ENCODE data around the gene ESYT2. TPM values are rescaled to one million over a fixed set of nuclear protein-coding genes. Genes with fewer than 3 reads are reported as not detected.

The ESYT2 gene
- total RNA-seq, 1 donor from 2014 or later: 31.8 TPM

DNA sequence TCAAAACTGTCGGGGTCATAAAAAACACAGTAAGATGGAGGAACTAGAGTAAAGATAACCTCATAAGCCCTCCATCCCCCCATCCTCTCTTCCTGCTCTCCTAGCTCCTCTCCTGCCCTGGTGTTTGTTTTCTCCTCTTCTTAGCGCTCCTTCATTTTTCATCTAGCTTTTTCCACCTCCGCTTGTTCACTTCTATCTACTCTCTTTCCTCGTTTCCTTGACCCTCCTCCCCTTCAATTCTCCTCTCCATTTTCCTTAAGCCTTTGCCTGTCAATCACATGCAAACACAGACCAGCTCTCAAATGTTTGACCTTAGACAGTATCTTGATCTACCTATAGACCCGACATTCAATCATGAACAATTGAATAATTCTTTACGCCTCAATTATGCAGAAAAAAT, 134.7 kb downstream of the ESYT2 start:
- Mint-ChIP-seq H3K27ac (ENCODE audit: unreplicated experiment) (no peak overlapping the region), H3K27me3 (ENCODE audit: unreplicated experiment) (no peaks in the 10 kb centered on the region), H3K4me3 (ENCODE audit: unreplicated experiment) (no peak overlapping the region), H3K4me1 (ENCODE audit: unreplicated experiment) (no peaks in the 10 kb centered on the region), H3K9me3 (ENCODE audit: unreplicated experiment) (no peaks in the 10 kb centered on the region), H3K36me3 (ENCODE audit: low read depth, unreplicated experiment) (peaks cover 17% of the 10 kb centered on the region)
- DNase-seq (ENCODE audit: low spot score): no peak
- TF ChIP-seq, protein P1, sequence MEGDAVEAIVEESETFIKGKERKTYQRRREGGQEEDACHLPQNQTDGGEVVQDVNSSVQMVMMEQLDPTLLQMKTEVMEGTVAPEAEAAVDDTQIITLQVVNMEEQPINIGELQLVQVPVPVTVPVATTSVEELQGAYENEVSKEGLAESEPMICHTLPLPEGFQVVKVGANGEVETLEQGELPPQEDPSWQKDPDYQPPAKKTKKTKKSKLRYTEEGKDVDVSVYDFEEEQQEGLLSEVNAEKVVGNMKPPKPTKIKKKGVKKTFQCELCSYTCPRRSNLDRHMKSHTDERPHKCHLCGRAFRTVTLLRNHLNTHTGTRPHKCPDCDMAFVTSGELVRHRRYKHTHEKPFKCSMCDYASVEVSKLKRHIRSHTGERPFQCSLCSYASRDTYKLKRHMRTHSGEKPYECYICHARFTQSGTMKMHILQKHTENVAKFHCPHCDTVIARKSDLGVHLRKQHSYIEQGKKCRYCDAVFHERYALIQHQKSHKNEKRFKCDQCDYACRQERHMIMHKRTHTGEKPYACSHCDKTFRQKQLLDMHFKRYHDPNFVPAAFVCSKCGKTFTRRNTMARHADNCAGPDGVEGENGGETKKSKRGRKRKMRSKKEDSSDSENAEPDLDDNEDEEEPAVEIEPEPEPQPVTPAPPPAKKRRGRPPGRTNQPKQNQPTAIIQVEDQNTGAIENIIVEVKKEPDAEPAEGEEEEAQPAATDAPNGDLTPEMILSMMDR (IDR thresholded peaks at IDR 0.05; ENCODE audit: unreplicated experiment): no peak

DNA sequence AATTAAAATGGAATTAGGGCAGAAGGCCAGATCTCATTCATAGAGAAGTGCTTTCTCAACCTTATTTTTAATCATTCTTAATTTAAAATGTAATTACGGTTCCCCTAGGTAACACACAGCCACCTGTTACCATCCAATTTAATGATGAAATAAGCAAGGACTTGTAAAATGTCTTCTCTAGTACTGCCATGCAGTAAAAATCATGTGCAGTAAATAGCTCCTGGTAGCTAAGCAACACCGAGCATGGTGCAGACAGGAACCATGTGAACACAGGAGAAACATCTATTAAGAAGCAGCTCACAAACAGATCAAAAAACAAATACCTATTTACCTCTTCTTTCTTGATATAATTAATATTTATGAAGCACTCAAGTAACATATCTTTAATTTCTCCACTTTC, 139.8 kb downstream of the ESYT2 start:
- H3K4me1 Mint-ChIP-seq (ENCODE audit: unreplicated experiment): no peaks in the 10 kb centered on the region
- DNase-seq (ENCODE audit: low spot score): no peak
- no peaks in the 10 kb centered on the region for H3K27me3 Mint-ChIP-seq (ENCODE audit: unreplicated experiment)
- no peaks in the 10 kb centered on the region for H3K36me3 Mint-ChIP-seq (ENCODE audit: low read depth, unreplicated experiment)
- no peaks in the 10 kb centered on the region for H3K9me3 Mint-ChIP-seq (ENCODE audit: unreplicated experiment)
- no peak overlapping the region for H3K27ac Mint-ChIP-seq (ENCODE audit: unreplicated experiment)
- H3K4me3 Mint-ChIP-seq (ENCODE audit: unreplicated experiment): no peak overlapping the region
- TF ChIP-seq, protein P1 (IDR thresholded peaks at IDR 0.05; ENCODE audit: unreplicated experiment): no peak

DNA sequence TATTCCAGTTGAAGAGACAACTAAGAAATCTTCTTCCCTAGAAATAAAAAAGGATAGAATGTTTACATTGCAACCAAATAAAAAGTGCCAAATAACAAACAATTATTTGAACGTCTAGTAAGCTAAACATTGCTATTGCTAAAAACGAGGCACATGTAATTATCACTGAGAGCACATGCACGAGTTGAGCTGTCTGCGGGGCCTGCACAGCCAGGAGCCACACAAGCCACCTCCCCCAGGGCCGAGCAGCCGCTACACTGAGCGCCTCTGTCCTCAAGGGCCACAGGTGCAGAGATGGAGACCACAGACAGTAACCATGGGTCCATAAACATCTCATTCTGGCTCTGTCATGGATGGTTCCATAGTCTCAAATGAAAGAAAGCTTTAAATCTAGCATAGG, 141.9 kb downstream of the ESYT2 start:
- TF ChIP-seq, protein P1 (IDR thresholded peaks at IDR 0.05; ENCODE audit: unreplicated experiment): no peak
- Mint-ChIP-seq H3K4me1 (ENCODE audit: unreplicated experiment) (no peaks in the 10 kb centered on the region), H3K4me3 (ENCODE audit: unreplicated experiment) (no peak overlapping the region), H3K9me3 (ENCODE audit: unreplicated experiment) (no peaks in the 10 kb centered on the region), H3K27ac (ENCODE audit: unreplicated experiment) (no peak overlapping the region), H3K27me3 (ENCODE audit: unreplicated experiment) (no peaks in the 10 kb centered on the region), H3K36me3 (ENCODE audit: low read depth, unreplicated experiment) (no peaks in the 10 kb centered on the region)
- no peak for DNase-seq (ENCODE audit: low spot score)

DNA sequence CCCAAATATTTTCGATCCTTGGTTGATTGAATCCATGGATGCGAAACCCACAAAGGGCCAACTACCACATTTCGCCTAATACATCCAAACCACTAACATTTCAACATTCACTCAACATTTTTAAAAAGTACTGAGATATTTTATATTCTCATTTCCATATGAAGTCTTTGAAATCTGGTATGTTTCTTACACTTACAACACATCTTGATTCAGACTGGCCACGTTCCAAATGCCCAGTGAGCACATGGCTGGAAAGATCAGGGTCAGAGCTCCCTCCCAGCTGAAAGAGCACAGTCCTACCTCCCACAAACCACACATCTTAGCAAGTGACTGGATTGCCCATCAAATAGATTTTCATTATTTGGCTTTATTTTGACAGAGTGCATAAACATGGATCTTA, 143.6 kb downstream of the ESYT2 start:
- Mint-ChIP-seq H3K27me3 (ENCODE audit: unreplicated experiment) (no peaks in the 10 kb centered on the region), H3K36me3 (ENCODE audit: low read depth, unreplicated experiment) (no peaks in the 10 kb centered on the region), H3K9me3 (ENCODE audit: unreplicated experiment) (no peaks in the 10 kb centered on the region), H3K4me1 (ENCODE audit: unreplicated experiment) (no peaks in the 10 kb centered on the region), H3K27ac (ENCODE audit: unreplicated experiment) (no peak overlapping the region), H3K4me3 (ENCODE audit: unreplicated experiment) (no peak overlapping the region)
- TF ChIP-seq, protein P1 (IDR thresholded peaks at IDR 0.05; ENCODE audit: unreplicated experiment): no peak
- DNase-seq (ENCODE audit: low spot score): no peak

DNA sequence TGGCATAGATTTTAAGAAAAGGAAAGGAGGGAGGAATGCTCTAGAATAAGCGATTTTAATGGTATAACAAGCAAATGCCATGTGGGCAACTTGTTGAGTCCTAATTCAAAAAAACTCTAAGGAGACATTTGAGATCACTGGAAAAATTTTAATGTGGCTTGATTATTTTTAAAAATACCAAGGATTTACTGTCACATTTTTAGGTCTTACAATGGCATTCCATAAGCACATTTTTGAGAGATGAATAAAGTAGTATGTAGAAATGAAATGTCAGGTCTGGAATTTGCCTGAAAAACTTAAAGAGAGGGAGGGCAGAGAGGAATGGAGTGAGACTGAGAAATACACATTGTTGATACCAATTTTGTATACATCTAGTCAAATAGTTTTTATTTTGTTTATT, 145.0 kb downstream of the ESYT2 start:
- no peak overlapping the region for H3K27ac Mint-ChIP-seq (ENCODE audit: unreplicated experiment)
- TF ChIP-seq, protein P1 (IDR thresholded peaks at IDR 0.05; ENCODE audit: unreplicated experiment): no peak
- H3K36me3 Mint-ChIP-seq (ENCODE audit: low read depth, unreplicated experiment): peaks cover 3% of the 10 kb centered on the region
- H3K27me3 Mint-ChIP-seq (ENCODE audit: unreplicated experiment): no peaks in the 10 kb centered on the region
- no peak for DNase-seq (ENCODE audit: low spot score)
- H3K9me3 Mint-ChIP-seq (ENCODE audit: unreplicated experiment): no peaks in the 10 kb centered on the region
- no peak overlapping the region for H3K4me3 Mint-ChIP-seq (ENCODE audit: unreplicated experiment)
- H3K4me1 Mint-ChIP-seq (ENCODE audit: unreplicated experiment): no peaks in the 10 kb centered on the region

Data from endothelial cell (in vitro differentiated cells).